GOT3 (cell line): ENCODE results near the gene SSR1.

Experiments
- DNase-seq: peaks from one replicate; lab custom pipeline; 2025; ENCODE audit warnings: mixed read lengths; lab: John Stamatoyannopoulos, UW

The SSR1 gene

GRCh38 chr6:7257521-7258230, 55.3 kb downstream of the SSR1 start:
- DNase-seq = no peak

GRCh38 chr6:7256785-7257184, 56.2 kb downstream of the SSR1 start:
- no peak for DNase-seq

GRCh38 chr6:7255918-7256317, 57.1 kb downstream of the SSR1 start:
- no peak for DNase-seq

- no peak for DNase-seq
Measured at GRCh38 chr6:7254980-7255835, 57.8 kb downstream of the SSR1 start.

GRCh38 chr6:7252390-7252789, 60.6 kb downstream of the SSR1 start:
- no peak for DNase-seq

GRCh38 chr6:7251646-7252260, 61.2 kb downstream of the SSR1 start:
- no peak for DNase-seq

GRCh38 chr6:7250812-7251211, 62.2 kb downstream of the SSR1 start:
- no peak for DNase-seq

- DNase-seq = no peak
Measured at GRCh38 chr6:7249946-7250643, 62.9 kb downstream of the SSR1 start.

GRCh38 chr6:7249391-7249790, 63.6 kb downstream of the SSR1 start:
- no peak for DNase-seq

GRCh38 chr6:7247828-7248227, 65.2 kb downstream of the SSR1 start:
- DNase-seq = no peak

- DNase-seq = no peak
Measured at GRCh38 chr6:7247179-7247456, 65.9 kb downstream of the SSR1 start.

GRCh38 chr6:7246401-7247178, 66.4 kb downstream of the SSR1 start:
- no peak for DNase-seq

GRCh38 chr6:7245668-7246393, 67.2 kb downstream of the SSR1 start:
- no peak for DNase-seq

- DNase-seq = no peak
Measured at GRCh38 chr6:7243179-7243981, 69.6 kb downstream of the SSR1 start.

- DNase-seq = no peak
Measured at GRCh38 chr6:7242835-7243178, 70.2 kb downstream of the SSR1 start.

GRCh38 chr6:7241709-7242645, 71.0 kb downstream of the SSR1 start:
- no peak for DNase-seq

GRCh38 chr6:7241160-7241559, 71.8 kb downstream of the SSR1 start:
- no peak for DNase-seq

- DNase-seq = no peak
Measured at GRCh38 chr6:7240351-7240750, 72.6 kb downstream of the SSR1 start.

GRCh38 chr6:7239590-7239948, 73.4 kb downstream of the SSR1 start:
- DNase-seq = no peak
